ENCODE results near the gene ANKS6. TPM values are rescaled to one million over a fixed set of nuclear protein-coding genes. Genes with fewer than 3 reads are reported as not detected.

Gene ANKS6
- total and polyA plus RNA-seq, 10 of the 15 experiments (the other 5 are each of a cell fraction or from before 2014, with no cell fraction given) = 2.0 to 16.2 (median 6.1) TPM

DNA sequence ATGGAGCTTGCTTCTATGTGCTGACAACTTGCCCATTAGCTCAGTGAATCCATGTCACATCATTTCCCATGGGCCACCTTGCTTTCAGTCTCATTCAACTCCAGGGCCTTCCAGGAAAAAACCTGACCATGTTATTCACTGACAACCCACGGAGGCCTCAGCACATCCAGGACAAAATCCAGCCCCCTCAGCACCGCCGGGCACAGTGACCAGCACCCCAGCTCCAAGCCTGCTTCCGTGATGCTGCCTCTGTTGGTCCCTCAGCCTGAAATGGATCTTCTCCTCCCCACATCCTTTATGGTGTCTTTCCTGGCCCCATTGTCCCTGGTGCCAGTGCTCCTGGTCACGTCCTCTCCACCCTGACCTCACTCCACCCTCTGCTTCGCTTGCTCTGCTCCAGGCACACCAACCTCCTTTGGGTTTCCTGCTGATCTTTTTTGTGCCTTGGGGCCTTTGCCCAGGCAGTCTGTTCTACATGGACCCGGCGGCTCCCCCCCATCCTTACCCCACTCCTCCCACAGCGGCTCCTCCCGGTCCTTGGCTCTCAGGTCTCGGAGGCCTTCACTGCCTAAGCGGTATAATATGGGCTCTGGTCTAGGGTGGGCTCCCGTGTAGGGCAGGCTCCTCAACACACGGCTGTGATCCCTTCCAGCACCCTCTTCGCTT is 25.0 kb downstream of the ANKS6 start (continued):
- TF ChIP-seq ZBTB4 (CRISPR knock-in tag; IDR thresholded peaks at IDR 0.05) (no peak), BACH1 (IDR thresholded peaks at IDR 0.05; ENCODE audit: borderline replicate concordance) (no peak), YBX1 (IDR thresholded peaks at IDR 0.05) (no peak), SP1 (IDR thresholded peaks at IDR 0.05; ENCODE audit: low read depth, low read length) (no peak), ZNF207 (IDR thresholded peaks at IDR 0.05; ENCODE audit: borderline replicate concordance) (no peak), PKNOX1 (IDR thresholded peaks at IDR 0.05) (no peak)
- TF ChIP-seq, protein P1, sequence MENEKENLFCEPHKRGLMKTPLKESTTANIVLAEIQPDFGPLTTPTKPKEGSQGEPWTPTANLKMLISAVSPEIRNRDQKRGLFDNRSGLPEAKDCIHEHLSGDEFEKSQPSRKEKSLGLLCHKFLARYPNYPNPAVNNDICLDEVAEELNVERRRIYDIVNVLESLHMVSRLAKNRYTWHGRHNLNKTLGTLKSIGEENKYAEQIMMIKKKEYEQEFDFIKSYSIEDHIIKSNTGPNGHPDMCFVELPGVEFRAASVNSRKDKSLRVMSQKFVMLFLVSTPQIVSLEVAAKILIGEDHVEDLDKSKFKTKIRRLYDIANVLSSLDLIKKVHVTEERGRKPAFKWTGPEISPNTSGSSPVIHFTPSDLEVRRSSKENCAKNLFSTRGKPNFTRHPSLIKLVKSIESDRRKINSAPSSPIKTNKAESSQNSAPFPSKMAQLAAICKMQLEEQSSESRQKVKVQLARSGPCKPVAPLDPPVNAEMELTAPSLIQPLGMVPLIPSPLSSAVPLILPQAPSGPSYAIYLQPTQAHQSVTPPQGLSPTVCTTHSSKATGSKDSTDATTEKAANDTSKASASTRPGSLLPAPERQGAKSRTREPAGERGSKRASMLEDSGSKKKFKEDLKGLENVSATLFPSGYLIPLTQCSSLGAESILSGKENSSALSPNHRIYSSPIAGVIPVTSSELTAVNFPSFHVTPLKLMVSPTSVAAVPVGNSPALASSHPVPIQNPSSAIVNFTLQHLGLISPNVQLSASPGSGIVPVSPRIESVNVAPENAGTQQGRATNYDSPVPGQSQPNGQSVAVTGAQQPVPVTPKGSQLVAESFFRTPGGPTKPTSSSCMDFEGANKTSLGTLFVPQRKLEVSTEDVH (IDR thresholded peaks at IDR 0.05; ENCODE audit: low read depth, partially characterized antibody) = no peak
- TF ChIP-seq, protein P2, sequence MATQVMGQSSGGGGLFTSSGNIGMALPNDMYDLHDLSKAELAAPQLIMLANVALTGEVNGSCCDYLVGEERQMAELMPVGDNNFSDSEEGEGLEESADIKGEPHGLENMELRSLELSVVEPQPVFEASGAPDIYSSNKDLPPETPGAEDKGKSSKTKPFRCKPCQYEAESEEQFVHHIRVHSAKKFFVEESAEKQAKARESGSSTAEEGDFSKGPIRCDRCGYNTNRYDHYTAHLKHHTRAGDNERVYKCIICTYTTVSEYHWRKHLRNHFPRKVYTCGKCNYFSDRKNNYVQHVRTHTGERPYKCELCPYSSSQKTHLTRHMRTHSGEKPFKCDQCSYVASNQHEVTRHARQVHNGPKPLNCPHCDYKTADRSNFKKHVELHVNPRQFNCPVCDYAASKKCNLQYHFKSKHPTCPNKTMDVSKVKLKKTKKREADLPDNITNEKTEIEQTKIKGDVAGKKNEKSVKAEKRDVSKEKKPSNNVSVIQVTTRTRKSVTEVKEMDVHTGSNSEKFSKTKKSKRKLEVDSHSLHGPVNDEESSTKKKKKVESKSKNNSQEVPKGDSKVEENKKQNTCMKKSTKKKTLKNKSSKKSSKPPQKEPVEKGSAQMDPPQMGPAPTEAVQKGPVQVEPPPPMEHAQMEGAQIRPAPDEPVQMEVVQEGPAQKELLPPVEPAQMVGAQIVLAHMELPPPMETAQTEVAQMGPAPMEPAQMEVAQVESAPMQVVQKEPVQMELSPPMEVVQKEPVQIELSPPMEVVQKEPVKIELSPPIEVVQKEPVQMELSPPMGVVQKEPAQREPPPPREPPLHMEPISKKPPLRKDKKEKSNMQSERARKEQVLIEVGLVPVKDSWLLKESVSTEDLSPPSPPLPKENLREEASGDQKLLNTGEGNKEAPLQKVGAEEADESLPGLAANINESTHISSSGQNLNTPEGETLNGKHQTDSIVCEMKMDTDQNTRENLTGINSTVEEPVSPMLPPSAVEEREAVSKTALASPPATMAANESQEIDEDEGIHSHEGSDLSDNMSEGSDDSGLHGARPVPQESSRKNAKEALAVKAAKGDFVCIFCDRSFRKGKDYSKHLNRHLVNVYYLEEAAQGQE (IDR thresholded peaks at IDR 0.05; ENCODE audit: low read depth, low read length) = no peak
- TF ChIP-seq, protein P3, sequence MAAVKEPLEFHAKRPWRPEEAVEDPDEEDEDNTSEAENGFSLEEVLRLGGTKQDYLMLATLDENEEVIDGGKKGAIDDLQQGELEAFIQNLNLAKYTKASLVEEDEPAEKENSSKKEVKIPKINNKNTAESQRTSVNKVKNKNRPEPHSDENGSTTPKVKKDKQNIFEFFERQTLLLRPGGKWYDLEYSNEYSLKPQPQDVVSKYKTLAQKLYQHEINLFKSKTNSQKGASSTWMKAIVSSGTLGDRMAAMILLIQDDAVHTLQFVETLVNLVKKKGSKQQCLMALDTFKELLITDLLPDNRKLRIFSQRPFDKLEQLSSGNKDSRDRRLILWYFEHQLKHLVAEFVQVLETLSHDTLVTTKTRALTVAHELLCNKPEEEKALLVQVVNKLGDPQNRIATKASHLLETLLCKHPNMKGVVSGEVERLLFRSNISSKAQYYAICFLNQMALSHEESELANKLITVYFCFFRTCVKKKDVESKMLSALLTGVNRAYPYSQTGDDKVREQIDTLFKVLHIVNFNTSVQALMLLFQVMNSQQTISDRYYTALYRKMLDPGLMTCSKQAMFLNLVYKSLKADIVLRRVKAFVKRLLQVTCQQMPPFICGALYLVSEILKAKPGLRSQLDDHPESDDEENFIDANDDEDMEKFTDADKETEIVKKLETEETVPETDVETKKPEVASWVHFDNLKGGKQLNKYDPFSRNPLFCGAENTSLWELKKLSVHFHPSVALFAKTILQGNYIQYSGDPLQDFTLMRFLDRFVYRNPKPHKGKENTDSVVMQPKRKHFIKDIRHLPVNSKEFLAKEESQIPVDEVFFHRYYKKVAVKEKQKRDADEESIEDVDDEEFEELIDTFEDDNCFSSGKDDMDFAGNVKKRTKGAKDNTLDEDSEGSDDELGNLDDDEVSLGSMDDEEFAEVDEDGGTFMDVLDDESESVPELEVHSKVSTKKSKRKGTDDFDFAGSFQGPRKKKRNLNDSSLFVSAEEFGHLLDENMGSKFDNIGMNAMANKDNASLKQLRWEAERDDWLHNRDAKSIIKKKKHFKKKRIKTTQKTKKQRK (IDR thresholded peaks at IDR 0.05; ENCODE audit: low read depth, low read length) = no peak
- TF ChIP-seq, protein P4, sequence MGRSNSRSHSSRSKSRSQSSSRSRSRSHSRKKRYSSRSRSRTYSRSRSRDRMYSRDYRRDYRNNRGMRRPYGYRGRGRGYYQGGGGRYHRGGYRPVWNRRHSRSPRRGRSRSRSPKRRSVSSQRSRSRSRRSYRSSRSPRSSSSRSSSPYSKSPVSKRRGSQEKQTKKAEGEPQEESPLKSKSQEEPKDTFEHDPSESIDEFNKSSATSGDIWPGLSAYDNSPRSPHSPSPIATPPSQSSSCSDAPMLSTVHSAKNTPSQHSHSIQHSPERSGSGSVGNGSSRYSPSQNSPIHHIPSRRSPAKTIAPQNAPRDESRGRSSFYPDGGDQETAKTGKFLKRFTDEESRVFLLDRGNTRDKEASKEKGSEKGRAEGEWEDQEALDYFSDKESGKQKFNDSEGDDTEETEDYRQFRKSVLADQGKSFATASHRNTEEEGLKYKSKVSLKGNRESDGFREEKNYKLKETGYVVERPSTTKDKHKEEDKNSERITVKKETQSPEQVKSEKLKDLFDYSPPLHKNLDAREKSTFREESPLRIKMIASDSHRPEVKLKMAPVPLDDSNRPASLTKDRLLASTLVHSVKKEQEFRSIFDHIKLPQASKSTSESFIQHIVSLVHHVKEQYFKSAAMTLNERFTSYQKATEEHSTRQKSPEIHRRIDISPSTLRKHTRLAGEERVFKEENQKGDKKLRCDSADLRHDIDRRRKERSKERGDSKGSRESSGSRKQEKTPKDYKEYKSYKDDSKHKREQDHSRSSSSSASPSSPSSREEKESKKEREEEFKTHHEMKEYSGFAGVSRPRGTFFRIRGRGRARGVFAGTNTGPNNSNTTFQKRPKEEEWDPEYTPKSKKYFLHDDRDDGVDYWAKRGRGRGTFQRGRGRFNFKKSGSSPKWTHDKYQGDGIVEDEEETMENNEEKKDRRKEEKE (IDR thresholded peaks at IDR 0.05) = no peak
